ENCODE measurements around the gene ATP2B2. TPM values are rescaled to one million over a fixed set of nuclear protein-coding genes. Genes with fewer than 3 reads are reported as not detected.

Gene ATP2B2
- total RNA-seq, 4 donors from 2014 or later: not detected

DNA sequence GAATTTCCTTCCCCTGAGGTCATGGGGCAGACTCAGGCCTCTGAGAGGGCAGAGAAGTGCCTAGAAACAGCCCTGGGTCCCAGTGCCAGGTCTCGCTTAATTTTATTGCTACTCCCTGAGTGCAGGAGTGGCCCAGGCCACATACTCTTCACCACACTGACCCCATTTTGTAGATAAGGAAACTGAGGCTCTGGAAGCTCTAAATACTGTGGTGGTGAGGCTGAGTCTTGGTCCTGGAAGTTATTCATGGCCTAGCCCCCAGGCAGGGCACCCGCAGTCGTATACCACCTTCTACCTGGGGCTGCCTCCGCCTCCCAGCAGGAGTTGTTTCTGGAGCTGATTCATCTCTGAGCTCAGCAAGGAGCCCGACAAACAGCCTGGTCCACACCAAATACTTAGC lies 9.8 kb downstream of the ATP2B2 start:
- Histone ChIP-seq H3K9me3 (no peaks in the 10 kb centered on the region), H3K36me3 (no peaks in the 10 kb centered on the region), H3K27me3 (no peaks in the 10 kb centered on the region), H3K4me1 (no peaks in the 10 kb centered on the region), H3K27ac (no peak overlapping the region), H3K4me3 (no peak overlapping the region)
- intact Hi-C loops (cut with DNase I; ENCODE audit: low total_unique reads): no loop called here
- WGBS, 2 donors (ENCODE audit: low coverage in 1 of 2): 40 to 81% methylated on average over 2 to 5 of the region's 5 CpGs
- in situ Hi-C loops (cut with MboI; ENCODE audit: low pct_ligation_motif_present in 1 of 4, low pct_unique_long_range_greater_than_20kb in 1 of 4, low sequenced_read_pairs in 3 of 4): no loop called here
- DNase-seq: no peak
- TF ChIP-seq POLR2A (IDR thresholded peaks at IDR 0.05): no peak
- TF ChIP-seq, protein P1, sequence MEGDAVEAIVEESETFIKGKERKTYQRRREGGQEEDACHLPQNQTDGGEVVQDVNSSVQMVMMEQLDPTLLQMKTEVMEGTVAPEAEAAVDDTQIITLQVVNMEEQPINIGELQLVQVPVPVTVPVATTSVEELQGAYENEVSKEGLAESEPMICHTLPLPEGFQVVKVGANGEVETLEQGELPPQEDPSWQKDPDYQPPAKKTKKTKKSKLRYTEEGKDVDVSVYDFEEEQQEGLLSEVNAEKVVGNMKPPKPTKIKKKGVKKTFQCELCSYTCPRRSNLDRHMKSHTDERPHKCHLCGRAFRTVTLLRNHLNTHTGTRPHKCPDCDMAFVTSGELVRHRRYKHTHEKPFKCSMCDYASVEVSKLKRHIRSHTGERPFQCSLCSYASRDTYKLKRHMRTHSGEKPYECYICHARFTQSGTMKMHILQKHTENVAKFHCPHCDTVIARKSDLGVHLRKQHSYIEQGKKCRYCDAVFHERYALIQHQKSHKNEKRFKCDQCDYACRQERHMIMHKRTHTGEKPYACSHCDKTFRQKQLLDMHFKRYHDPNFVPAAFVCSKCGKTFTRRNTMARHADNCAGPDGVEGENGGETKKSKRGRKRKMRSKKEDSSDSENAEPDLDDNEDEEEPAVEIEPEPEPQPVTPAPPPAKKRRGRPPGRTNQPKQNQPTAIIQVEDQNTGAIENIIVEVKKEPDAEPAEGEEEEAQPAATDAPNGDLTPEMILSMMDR (IDR thresholded peaks at IDR 0.05): no peak
- no peak for TF ChIP-seq EP300 (IDR thresholded peaks at IDR 0.05; ENCODE audit: low read depth)
- no peak for TF ChIP-seq POLR2AphosphoS5 (IDR thresholded peaks at IDR 0.05)

GRCh38 chr3:10495003-10495402 lies 10.4 kb downstream of the ATP2B2 start:
- in situ Hi-C loops (cut with MboI; ENCODE audit: low pct_ligation_motif_present in 1 of 4, low pct_unique_long_range_greater_than_20kb in 1 of 4, low sequenced_read_pairs in 3 of 4): no loop called here
- TF ChIP-seq EP300 (IDR thresholded peaks at IDR 0.05; ENCODE audit: low read depth) (no peak), POLR2A (IDR thresholded peaks at IDR 0.05) (no peak), POLR2AphosphoS5 (IDR thresholded peaks at IDR 0.05) (no peak)
- TF ChIP-seq, protein P1 (IDR thresholded peaks at IDR 0.05): no peak
- no peaks in the 10 kb centered on the region for H3K9me3 ChIP-seq
- H3K4me1 ChIP-seq: no peaks in the 10 kb centered on the region
- H3K4me3 ChIP-seq: no peak overlapping the region
- no peak overlapping the region for H3K27ac ChIP-seq
- no peaks in the 10 kb centered on the region for H3K36me3 ChIP-seq
- H3K27me3 ChIP-seq: no peaks in the 10 kb centered on the region
- WGBS, 2 donors (ENCODE audit: low coverage in 1 of 2): 35% methylated on average over 4 of the region's 4 CpGs; no CpG with 5 or more reads in 1 of the 2 donors
- no peak for DNase-seq
- intact Hi-C loops (cut with DNase I; ENCODE audit: low total_unique reads): no loop called here

- no peaks in the 10 kb centered on the region for H3K36me3 ChIP-seq
- H3K4me3 ChIP-seq: no peak overlapping the region
- intact Hi-C loops (cut with DNase I; ENCODE audit: low total_unique reads) (no loop called here), in situ Hi-C loops (cut with MboI; ENCODE audit: low pct_ligation_motif_present in 1 of 4, low pct_unique_long_range_greater_than_20kb in 1 of 4, low sequenced_read_pairs in 3 of 4) (no loop called here)
- no peaks in the 10 kb centered on the region for H3K9me3 ChIP-seq
- H3K27me3 ChIP-seq: no peaks in the 10 kb centered on the region
- TF ChIP-seq, protein P1 (IDR thresholded peaks at IDR 0.05): no peak
- TF ChIP-seq POLR2A (IDR thresholded peaks at IDR 0.05) (no peak), EP300 (IDR thresholded peaks at IDR 0.05; ENCODE audit: low read depth) (no peak), POLR2AphosphoS5 (IDR thresholded peaks at IDR 0.05) (no peak)
- no peak for DNase-seq
- H3K27ac ChIP-seq: no peak overlapping the region
- WGBS, 2 donors (ENCODE audit: low coverage in 1 of 2): 20 to 52% methylated on average over 1 to 3 of the region's 3 CpGs
- no peaks in the 10 kb centered on the region for H3K4me1 ChIP-seq
Measured at GRCh38 chr3:10494180-10494579, 11.2 kb downstream of the ATP2B2 start.

- in situ Hi-C loops (cut with MboI; ENCODE audit: low pct_ligation_motif_present in 1 of 4, low pct_unique_long_range_greater_than_20kb in 1 of 4, low sequenced_read_pairs in 3 of 4): no loop called here
- WGBS, 2 donors (ENCODE audit: low coverage in 1 of 2): 69 to 81% methylated on average over 4 of the region's 4 CpGs
- intact Hi-C loops (cut with DNase I; ENCODE audit: low total_unique reads): no loop called here
Measured at GRCh38 chr3:10493202-10493589, 12.2 kb downstream of the ATP2B2 start.

More at GRCh38 chr3:10493202-10493589, 12.2 kb downstream of the ATP2B2 start:
- TF ChIP-seq, protein P1 (IDR thresholded peaks at IDR 0.05): no peak
- TF ChIP-seq EP300 (IDR thresholded peaks at IDR 0.05; ENCODE audit: low read depth): no peak
- TF ChIP-seq POLR2A (IDR thresholded peaks at IDR 0.05): no peak
- TF ChIP-seq POLR2AphosphoS5 (IDR thresholded peaks at IDR 0.05): no peak
- H3K4me1 ChIP-seq: no peaks in the 10 kb centered on the region
- H3K4me3 ChIP-seq: no peak overlapping the region
- DNase-seq: no peak
- H3K27me3 ChIP-seq: no peaks in the 10 kb centered on the region
- no peak overlapping the region for H3K27ac ChIP-seq
- no peaks in the 10 kb centered on the region for H3K36me3 ChIP-seq
- no peaks in the 10 kb centered on the region for H3K9me3 ChIP-seq

Measured in transverse colon (tissue), 4 donors.